Gastrocnemius medialis (tissue), 4 donors: ENCODE measurements around the gene CARD11. TPM values are rescaled to one million over a fixed set of nuclear protein-coding genes. Genes with fewer than 3 reads are reported as not detected.

Experiments
- ATAC-seq, 2 donors: fragments of 150-250 bp; one replicate each; pipeline ENCODE4 v1.9.1; 2016
- DNase-seq, 2 donors: peaks; one replicate each; pipeline ENCODE4 v3.0.0-alpha.2; 2019
- H3K27ac ChIP-seq, 4 donors: fragments of 200-600 bp; sonication (generic); 1 replicate in 1 of 4; 2 replicates in 3 of 4; pipeline ENCODE4 v1.5.1; 2016 to 2018; ENCODE audit warnings: mild to moderate bottlenecking in 2 of 4, moderate library complexity in 1 of 4
- H3K27me3 ChIP-seq, 3 donors: fragments of 200-600 bp; sonication (generic) in 2 of 3; 1 replicate in 1 of 3; 2 replicates in 2 of 3; pipeline versions ENCODE4 v1.5.1 to v1.6.0; 2016 to 2019; ENCODE audit warnings: mild to moderate bottlenecking in 1 of 3, moderate library complexity in 1 of 3
- H3K36me3 ChIP-seq, 2 donors: fragments of 200-600 bp; sonication (generic) in 1 of 2; one replicate each; pipeline ENCODE4 v1.5.1; 2017 to 2018
- H3K4me1 ChIP-seq, 2 donors: fragments of 200-600 bp; sonication (generic) in 1 of 2; one replicate each; pipeline ENCODE4 v1.5.1; 2016 to 2017; ENCODE audit warnings: mild to moderate bottlenecking in 2 of 2
- H3K4me3 ChIP-seq, 4 donors: fragments of 200-600 bp; sonication (generic) in 3 of 4; 1 replicate in 1 of 4; 2 replicates in 3 of 4; pipeline ENCODE4 v1.5.1; 2016 to 2019; ENCODE audit warnings: mild to moderate bottlenecking in 2 of 4
- H3K9me3 ChIP-seq, 3 donors: fragments of 200-600 bp; sonication (generic) in 2 of 3; 1 replicate in 1 of 3; 2 replicates in 2 of 3; pipeline ENCODE4 v1.5.1; 2016 to 2019
- POLR2A ChIP-seq, 2 donors: fragments of 450-650 bp; IDR thresholded peaks; one replicate each; pipeline ENCODE4 v1.6.1; 2017; ENCODE audit warnings: antibody characterized with exemption in 2 of 2, mild to moderate bottlenecking in 2 of 2, moderate library complexity in 2 of 2
- in situ Hi-C, 4 donors: fragments of 200-750 bp; cut with MboI; loops; one replicate each; pipeline versions ENCODE4 v1.15.0 to v1.8.0; 2017; ENCODE audit warnings: low sequenced_read_pairs in 4 of 4
- intact Hi-C: fragments of 100-400 bp; cut with DNase I; formaldehyde crosslinking; loops from one replicate; pipeline ENCODE4 v1.15.1; 2023; ENCODE audit warnings: low total_unique reads
- total RNA-seq, 4 donors: library from RNA; depleted of rRNA; stranded (reverse); fragments of >200 nt; gene quantifications; one replicate each; pipeline versions ENCODE4 v1.1.0 to v1.2.3, GENCODE V29; 2016
- TF ChIP-seq, protein P1 (sequence below), 5 experiments: fragments of 450-650 bp in 3 of 5; fragments of 200-600 bp in 2 of 5; sonication (generic) in 2 of 5; IDR thresholded peaks in 4 of 5; conservative IDR thresholded peaks in 1 of 5; 1 replicate in 4 of 5; 2 replicates in 1 of 5; pipeline ENCODE4 v1.5.1; 2016 to 2019; ENCODE audit warnings: antibody characterized with exemption in 5 of 5, mild to moderate bottlenecking in 3 of 5, moderate library complexity in 3 of 5

The CARD11 gene
- total RNA-seq, 4 donors from 2014 or later, result 0.13 TPM; not detected in 3

DNA sequence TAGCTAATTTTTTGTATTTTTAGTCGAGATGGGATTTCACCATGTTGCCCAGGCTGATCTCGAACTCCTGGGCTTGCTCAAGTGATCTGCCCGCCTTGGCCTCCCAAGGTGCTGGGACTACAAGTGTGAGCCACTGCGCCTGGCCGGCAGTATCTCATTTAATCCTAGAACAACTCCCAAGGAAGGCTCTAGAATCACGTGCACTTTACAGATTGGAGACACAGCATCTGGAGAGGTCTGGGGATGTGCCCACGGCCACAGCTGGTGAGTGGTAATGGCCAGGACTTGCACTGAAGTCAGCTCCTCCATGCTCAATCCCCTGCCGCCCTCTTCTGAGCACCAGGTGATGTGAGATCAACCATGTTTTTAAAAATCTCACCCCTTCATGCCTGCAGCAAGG lies 43.1 kb downstream of the CARD11 start:
- no peak for DNase-seq
- no peak for TF ChIP-seq POLR2A (IDR thresholded peaks at IDR 0.05)
- TF ChIP-seq, protein P1, sequence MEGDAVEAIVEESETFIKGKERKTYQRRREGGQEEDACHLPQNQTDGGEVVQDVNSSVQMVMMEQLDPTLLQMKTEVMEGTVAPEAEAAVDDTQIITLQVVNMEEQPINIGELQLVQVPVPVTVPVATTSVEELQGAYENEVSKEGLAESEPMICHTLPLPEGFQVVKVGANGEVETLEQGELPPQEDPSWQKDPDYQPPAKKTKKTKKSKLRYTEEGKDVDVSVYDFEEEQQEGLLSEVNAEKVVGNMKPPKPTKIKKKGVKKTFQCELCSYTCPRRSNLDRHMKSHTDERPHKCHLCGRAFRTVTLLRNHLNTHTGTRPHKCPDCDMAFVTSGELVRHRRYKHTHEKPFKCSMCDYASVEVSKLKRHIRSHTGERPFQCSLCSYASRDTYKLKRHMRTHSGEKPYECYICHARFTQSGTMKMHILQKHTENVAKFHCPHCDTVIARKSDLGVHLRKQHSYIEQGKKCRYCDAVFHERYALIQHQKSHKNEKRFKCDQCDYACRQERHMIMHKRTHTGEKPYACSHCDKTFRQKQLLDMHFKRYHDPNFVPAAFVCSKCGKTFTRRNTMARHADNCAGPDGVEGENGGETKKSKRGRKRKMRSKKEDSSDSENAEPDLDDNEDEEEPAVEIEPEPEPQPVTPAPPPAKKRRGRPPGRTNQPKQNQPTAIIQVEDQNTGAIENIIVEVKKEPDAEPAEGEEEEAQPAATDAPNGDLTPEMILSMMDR (IDR thresholded peaks at IDR 0.05 in 4 of 5, conservative IDR thresholded peaks at IDR 0.05 in 1 of 5), result no peak
- in situ Hi-C loops, result no loop called here

DNA sequence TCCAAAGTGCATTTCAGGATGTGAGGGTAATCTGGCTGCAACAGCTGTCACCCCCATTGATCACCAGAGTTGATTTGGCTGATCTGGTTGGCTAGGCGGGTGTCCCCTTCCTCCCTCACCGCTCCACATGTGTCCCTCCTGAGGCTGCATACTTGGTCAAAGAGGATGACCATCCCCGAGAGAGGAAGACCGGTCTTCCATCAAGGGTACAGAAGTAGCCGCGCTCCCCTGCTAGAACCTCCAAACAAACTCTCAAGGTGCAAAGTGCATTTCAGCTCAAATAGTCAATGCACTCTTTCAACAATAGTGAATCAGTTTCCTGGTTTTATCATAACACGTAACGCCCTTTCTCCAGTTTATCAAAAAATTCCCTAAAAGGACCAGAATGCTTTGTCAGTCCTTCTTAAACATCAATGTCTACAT lies 44.6 kb downstream of the CARD11 start:
- no peak for ATAC-seq
- intact Hi-C loops (no loop called here), in situ Hi-C loops (no loop called here)
- Histone ChIP-seq H3K4me1 (no peaks in the 10 kb centered on the region), H3K27me3 (no peaks in the 10 kb centered on the region), H3K27ac (no peak overlapping the region), H3K36me3 (no peaks in the 10 kb centered on the region), H3K4me3 (no peak overlapping the region), H3K9me3 (no peaks in the 10 kb centered on the region)
- DNase-seq, result no peak
- TF ChIP-seq, protein P1 (IDR thresholded peaks at IDR 0.05 in 4 of 5, conservative IDR thresholded peaks at IDR 0.05 in 1 of 5), result no peak
- no peak for TF ChIP-seq POLR2A (IDR thresholded peaks at IDR 0.05)

More for the DNA sequence above, 43.1 kb downstream of the CARD11 start:
- Histone ChIP-seq H3K4me1 (no peaks in the 10 kb centered on the region), H3K9me3 (no peaks in the 10 kb centered on the region), H3K36me3 (no peaks in the 10 kb centered on the region), H3K4me3 (no peak overlapping the region), H3K27ac (no peak overlapping the region), H3K27me3 (no peaks in the 10 kb centered on the region)
- no peak for ATAC-seq
- intact Hi-C loops, result no loop called here

DNA sequence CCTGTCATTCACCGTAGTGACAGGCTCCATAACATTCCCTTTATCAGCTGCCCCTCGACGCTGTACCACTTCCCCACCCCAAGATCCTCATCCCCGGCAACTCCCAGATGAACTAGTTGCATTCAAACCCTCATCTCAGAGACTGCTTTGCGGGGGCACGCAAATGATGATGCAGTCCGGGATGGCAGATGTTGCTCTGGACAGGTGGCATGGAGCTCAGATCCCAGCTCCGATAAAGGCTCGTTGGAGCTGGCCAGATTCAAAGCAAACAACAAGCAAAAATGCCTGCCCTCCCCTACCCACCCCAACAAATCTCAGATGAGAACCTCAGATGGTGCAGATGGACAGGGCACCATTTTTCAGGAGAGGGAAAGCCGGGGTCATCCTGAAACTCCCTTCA lies 46.7 kb downstream of the CARD11 start:
- no peak for DNase-seq
- no peaks in the 10 kb centered on the region for H3K4me1 ChIP-seq
- TF ChIP-seq POLR2A (IDR thresholded peaks at IDR 0.05), result no peak
- TF ChIP-seq, protein P1 (IDR thresholded peaks at IDR 0.05 in 4 of 5, conservative IDR thresholded peaks at IDR 0.05 in 1 of 5), result no peak
- H3K9me3 ChIP-seq, result no peaks in the 10 kb centered on the region
- H3K4me3 ChIP-seq, result no peak overlapping the region
- intact Hi-C loops (no loop called here), in situ Hi-C loops (no loop called here)
- H3K27me3 ChIP-seq, result no peaks in the 10 kb centered on the region
- H3K27ac ChIP-seq, result no peak overlapping the region
- ATAC-seq, result no peak
- H3K36me3 ChIP-seq, result no peaks in the 10 kb centered on the region

DNA sequence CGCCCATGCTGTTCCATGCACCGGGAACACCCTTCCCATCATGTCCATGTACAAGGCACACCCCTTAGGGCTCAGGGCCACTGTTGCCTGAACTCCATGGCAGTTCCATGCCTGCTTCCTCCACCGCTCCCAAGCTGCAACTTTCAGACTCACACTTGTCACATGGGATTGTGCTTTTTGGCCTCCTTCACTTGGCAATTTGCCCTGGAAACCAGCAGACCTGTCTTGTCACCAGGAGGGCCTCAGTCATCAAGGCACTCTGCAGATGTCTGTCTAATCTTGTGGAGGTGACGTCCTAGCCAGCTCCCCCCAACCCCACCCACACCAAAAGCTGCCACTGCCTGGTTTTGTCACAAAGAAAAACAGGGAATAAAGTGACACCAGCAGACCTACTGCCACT lies 47.5 kb downstream of the CARD11 start:
- no peaks in the 10 kb centered on the region for H3K4me1 ChIP-seq
- peaks cover 0 to under 1% (median 0%) of the 10 kb centered on the region in 3 donors for H3K27me3 ChIP-seq
- intact Hi-C loops, result no loop called here
- no peak overlapping the region for H3K4me3 ChIP-seq
- DNase-seq (no peak), ATAC-seq (no peak)
- H3K27ac ChIP-seq, result no peak overlapping the region
- H3K36me3 ChIP-seq, result no peaks in the 10 kb centered on the region
- in situ Hi-C loops, result no loop called here
- TF ChIP-seq POLR2A (IDR thresholded peaks at IDR 0.05), result no peak
- TF ChIP-seq, protein P1 (IDR thresholded peaks at IDR 0.05 in 4 of 5, conservative IDR thresholded peaks at IDR 0.05 in 1 of 5), result no peak
- no peaks in the 10 kb centered on the region for H3K9me3 ChIP-seq

DNA sequence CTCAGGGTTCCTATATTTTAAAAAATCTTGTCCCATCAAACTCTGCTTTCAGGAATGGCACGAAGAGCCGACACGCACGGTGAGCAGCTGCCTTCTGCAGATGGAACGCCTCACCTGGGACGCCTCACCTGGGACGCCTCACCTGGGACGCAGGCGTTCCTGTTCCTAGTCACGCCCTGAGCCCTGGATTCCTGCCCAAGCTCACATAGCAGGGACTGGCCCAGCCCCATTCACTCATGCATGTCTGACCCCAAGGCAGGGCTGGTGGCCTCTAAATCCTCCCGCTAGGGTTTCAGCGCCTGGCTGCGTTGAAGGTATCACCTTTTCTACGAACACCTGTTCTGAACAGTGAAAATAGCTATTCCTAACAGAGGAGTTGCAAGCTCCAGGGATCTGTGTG lies 49.8 kb downstream of the CARD11 start:
- ATAC-seq (no peak), DNase-seq (no peak)
- in situ Hi-C loops (no loop called here), intact Hi-C loops (no loop called here)
- no peaks in the 10 kb centered on the region for H3K4me1 ChIP-seq
- no peak for TF ChIP-seq POLR2A (IDR thresholded peaks at IDR 0.05)
- TF ChIP-seq, protein P1 (IDR thresholded peaks at IDR 0.05 in 4 of 5, conservative IDR thresholded peaks at IDR 0.05 in 1 of 5), result no peak
- no peaks in the 10 kb centered on the region for H3K36me3 ChIP-seq
- no peaks in the 10 kb centered on the region for H3K9me3 ChIP-seq
- no peak overlapping the region for H3K27ac ChIP-seq
- H3K27me3 ChIP-seq, result peaks cover 0 to 2% (median 0%) of the 10 kb centered on the region in 3 donors
- H3K4me3 ChIP-seq, result no peak overlapping the region
